Fibroblast of gingiva (primary cell): ENCODE measurements around the gene ZNF672.
A peak's percentile ranks its signal among the peaks of the same experiment; 100 is the strongest.
"Not testable (repeated sequence)": the region's sequence is repeated elsewhere in the genome, so short reads cannot be mapped to it uniquely, and the experiment has no call there.

Experiments used
- DNase-seq: peaks from one replicate; pipeline ENCODE4 v3.0.0-alpha.2; 2011; ENCODE audit warnings: low read depth

Gene ZNF672

GRCh38 chr1:248837781-248838356 lies at the start of gene ZNF672:
Gene ZNF672 (plus strand): TSS chr1:248838224. CDS start chr1:248847275, 9,051 bp downstream.
- DNase-seq: peak; percentile 98

GRCh38 chr1:248788327-248788726 lies 49.7 kb upstream of the ZNF672 start:
- no peak for DNase-seq

GRCh38 chr1:248789337-248789736 lies 48.7 kb upstream of the ZNF672 start:
- DNase-seq: not testable (repeated sequence)

- DNase-seq: no peak
Observed at GRCh38 chr1:248790456-248790855, 47.6 kb upstream of the ZNF672 start.

- DNase-seq: no peak
Observed at GRCh38 chr1:248791010-248791409, 47.0 kb upstream of the ZNF672 start.

GRCh38 chr1:248792342-248792741 lies 45.7 kb upstream of the ZNF672 start:
- no peak for DNase-seq

GRCh38 chr1:248793592-248793991 lies 44.4 kb upstream of the ZNF672 start:
- DNase-seq: no peak

GRCh38 chr1:248794663-248795062 lies 43.4 kb upstream of the ZNF672 start:
- DNase-seq: not testable (repeated sequence)

GRCh38 chr1:248798791-248799190 lies 39.2 kb upstream of the ZNF672 start:
- no peak for DNase-seq

GRCh38 chr1:248800459-248800858 lies 37.6 kb upstream of the ZNF672 start:
- DNase-seq: no peak

GRCh38 chr1:248802454-248802853 lies 35.6 kb upstream of the ZNF672 start:
- no peak for DNase-seq

GRCh38 chr1:248803501-248803900 lies 34.5 kb upstream of the ZNF672 start:
- not testable (repeated sequence) for DNase-seq

GRCh38 chr1:248804771-248805681 lies 33.0 kb upstream of the ZNF672 start:
- no peak for DNase-seq

GRCh38 chr1:248805876-248806275 lies 32.1 kb upstream of the ZNF672 start:
- DNase-seq: no peak

- DNase-seq: peak; percentile 18
Observed at GRCh38 chr1:248807067-248807737, 30.8 kb upstream of the ZNF672 start.

- DNase-seq: no peak
Observed at GRCh38 chr1:248808876-248809275, 29.1 kb upstream of the ZNF672 start.

- DNase-seq: no peak
Observed at GRCh38 chr1:248810000-248810726, 27.9 kb upstream of the ZNF672 start.

GRCh38 chr1:248810727-248811513 lies 27.1 kb upstream of the ZNF672 start:
- DNase-seq: peak; percentile 70

- no peak for DNase-seq
Observed at GRCh38 chr1:248811514-248812490, 26.2 kb upstream of the ZNF672 start.
